AG09309 (cell line): ENCODE data around the gene SCTR.

Experiments
- DNase-seq: peaks from one replicate; pipeline ENCODE4 v3.0.0-alpha.2; 2010; ENCODE audit warnings: low read depth
- H3K4me3 ChIP-seq: 2 replicates; pipeline ENCODE4 v1.5.1; 2011; ENCODE audit warnings: mild to moderate bottlenecking, low read depth, low read length, moderate library complexity; ENCODE audit not compliant: control insufficient read depth
- TF ChIP-seq, protein P1 (sequence below): IDR thresholded peaks from 2 replicates; pipeline ENCODE4 v1.5.1; 2011; ENCODE audit warnings: mild to moderate bottlenecking, low read depth, low read length, inconsistent platforms; ENCODE audit not compliant: insufficient read depth, control insufficient read depth; ENCODE audit errors: missing control alignments

Gene SCTR

DNA sequence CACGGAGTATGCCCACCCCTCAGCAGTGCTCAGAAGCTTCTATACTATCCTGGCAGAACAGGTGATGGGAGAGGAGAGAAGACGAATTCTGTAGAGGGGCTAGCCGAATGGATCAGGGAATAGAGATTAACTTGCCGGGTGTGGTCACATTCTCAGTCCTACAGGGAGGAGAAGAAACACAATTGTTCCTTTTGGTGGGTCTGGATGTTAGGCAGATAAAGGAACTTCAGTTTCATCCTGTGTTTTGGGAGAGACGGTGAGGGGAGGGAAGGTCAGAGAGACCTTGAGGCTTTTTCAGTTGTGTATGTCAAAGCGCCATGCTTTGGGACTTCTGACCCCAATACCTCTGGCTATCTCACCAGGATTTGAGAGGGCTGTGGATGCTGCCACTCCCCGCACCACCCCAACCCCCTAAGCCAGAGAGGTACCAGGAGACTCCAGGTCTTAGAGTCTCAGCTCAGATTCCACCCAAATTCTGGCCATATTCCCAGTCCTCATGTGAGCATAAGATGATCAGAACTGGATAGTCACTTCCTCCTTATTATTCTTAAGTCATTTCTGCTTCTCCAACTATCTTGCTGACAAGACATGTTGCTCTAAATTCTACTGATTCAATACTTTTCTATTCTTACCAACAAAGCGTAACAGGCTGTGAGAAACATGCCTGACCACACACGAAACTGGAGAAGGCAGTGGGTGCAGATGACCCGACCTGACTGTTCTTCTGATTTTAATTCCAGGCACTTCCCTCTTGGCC lies 94.9 kb downstream of the SCTR start:
- no peak overlapping the region for H3K4me3 ChIP-seq
- TF ChIP-seq, protein P1, sequence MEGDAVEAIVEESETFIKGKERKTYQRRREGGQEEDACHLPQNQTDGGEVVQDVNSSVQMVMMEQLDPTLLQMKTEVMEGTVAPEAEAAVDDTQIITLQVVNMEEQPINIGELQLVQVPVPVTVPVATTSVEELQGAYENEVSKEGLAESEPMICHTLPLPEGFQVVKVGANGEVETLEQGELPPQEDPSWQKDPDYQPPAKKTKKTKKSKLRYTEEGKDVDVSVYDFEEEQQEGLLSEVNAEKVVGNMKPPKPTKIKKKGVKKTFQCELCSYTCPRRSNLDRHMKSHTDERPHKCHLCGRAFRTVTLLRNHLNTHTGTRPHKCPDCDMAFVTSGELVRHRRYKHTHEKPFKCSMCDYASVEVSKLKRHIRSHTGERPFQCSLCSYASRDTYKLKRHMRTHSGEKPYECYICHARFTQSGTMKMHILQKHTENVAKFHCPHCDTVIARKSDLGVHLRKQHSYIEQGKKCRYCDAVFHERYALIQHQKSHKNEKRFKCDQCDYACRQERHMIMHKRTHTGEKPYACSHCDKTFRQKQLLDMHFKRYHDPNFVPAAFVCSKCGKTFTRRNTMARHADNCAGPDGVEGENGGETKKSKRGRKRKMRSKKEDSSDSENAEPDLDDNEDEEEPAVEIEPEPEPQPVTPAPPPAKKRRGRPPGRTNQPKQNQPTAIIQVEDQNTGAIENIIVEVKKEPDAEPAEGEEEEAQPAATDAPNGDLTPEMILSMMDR: no peak
- DNase-seq: no peak

DNA sequence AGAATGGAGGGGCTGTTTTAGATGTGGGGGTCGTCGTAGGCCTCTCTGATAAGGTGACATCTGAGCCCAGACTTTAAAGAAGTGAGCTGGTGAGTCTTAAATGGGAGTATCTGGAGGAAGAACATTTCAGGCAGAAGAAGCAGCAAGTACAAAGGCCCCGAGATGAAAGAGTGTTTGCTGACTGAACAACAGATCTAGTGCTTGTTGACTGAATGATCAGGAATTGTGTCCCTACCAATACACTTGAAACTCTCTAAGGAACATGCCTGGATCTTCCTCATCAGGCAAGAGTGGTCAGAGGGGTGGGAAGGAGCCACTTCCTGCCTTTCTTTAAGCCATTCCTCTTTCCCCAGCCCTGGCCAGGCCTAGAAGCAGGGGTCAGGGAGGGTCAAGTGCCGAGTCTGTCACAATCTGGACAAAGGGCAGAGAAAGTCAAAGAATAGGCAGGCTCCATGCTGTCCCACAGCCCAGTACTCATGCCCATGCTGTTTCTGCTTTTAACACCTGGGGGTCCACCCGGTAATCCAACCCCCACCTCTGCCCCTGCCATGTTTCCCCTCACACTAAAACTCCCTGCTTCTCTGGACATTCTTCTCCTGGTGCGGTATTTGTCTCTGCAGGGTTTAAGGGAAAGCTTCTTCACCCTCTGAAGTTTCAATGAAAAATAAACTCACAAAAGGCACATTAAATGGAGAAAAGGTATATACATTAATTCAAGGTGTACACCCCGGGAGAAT lies 95.6 kb downstream of the SCTR start:
- TF ChIP-seq, protein P1: no peak
- DNase-seq: no peak
- no peak overlapping the region for H3K4me3 ChIP-seq

DNA sequence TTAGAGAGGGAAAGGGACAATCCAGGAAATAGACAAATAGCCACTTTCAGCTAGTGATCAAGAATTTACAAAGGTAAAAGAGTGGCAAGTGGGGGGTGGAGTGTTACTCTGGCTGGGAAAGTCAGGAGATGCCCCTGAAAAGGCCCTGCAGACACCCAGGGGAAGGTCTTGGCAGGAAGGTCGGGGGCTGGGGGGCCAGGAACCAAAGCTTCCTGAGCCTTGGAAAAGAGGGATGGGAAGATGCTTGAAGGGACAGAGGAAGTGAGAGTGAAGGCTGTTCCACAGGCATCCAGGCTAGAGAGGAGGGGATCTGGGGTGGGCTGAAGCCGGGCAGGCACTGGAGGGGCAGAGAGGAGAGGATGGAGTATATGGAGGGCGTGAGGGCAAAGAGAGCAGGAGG lies 96.5 kb downstream of the SCTR start:
- DNase-seq: no peak
- H3K4me3 ChIP-seq: no peak overlapping the region
- TF ChIP-seq, protein P1: no peak

DNA sequence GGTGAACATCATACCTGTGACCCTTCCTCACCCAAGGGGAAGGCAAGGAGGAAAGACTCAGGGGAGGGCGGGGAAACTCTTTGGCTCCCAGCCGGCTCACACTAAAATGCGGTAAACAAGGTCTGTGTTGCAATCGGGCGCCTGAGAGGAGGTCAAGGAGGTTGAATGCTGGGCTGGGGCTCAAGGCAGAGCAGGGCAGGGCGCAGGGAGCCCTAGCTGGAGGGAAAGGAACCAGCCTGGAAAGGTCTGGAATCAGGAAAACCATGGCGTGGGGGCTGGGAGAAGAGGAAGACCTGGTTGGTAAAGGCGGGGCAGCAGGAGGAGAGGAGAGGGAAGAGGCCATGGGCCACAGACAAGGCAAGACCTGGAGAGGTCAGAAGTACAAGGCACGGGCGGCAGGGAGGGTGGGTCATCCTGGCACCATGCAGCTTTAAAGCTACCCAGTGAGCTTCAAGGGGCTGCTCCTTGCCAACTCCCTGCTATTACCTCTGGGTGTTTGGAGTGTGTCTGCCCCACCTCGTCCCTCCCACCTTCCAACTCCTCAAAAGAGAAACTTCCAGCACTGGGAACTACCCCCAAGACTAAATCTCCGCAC lies 97.4 kb downstream of the SCTR start:
- H3K4me3 ChIP-seq: no peak overlapping the region
- TF ChIP-seq, protein P1: no peak
- no peak for DNase-seq

DNA sequence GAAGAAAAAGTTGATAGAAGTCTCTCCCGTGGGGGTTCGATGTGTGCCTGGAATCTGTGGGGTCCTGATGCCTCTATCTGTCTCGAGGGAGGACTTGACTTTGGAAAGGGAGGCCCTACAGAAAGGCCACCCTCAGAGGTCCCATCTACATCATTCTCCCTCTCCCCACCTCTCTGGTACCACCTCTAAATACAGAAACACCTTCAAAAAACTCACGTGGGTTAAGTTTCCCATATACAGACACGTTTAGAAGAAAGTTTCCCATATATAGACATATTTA lies 97.9 kb downstream of the SCTR start:
- TF ChIP-seq, protein P1: no peak
- H3K4me3 ChIP-seq: no peak overlapping the region
- DNase-seq: no peak

DNA sequence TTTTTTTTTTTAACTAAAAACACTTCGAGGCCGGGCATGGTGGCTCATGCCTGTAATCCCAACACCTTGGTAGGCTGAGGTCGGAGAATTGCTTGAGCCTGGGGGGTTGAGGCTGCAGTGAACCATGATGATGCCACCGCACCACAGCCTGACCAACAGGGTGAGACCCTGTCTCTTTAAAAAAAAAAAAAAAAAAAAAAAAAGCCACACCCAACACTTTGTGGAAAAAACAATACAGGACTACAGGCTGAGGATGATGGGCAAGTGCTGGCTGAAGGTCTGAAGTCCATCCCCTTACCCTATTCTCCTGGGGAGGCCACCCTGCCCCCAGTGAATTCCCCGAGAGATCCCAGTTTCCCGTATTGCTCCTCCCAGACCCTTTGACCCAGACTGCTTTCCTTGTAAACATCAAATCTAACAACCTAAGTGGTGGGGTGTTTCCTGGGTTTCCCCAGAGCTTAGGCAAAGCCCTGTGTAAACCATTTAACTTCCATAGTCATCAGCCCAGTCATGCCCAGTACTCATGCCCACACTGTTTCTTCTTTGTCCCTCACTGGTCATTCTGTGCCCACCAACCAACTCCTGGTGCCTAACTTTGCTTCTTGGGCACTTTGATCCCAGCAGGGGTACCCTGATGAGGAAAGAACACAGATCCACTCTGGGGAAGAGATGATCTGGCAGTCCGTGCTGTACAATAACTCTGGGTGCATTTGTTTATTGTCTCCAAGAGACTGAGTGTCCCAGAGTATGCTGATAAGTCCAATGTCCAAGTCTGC lies 98.5 kb downstream of the SCTR start:
- DNase-seq: no peak
- no peak overlapping the region for H3K4me3 ChIP-seq
- TF ChIP-seq, protein P1: no peak
